Measurements from ENCODE around the gene SCNN1B. TPM values are rescaled to one million over a fixed set of nuclear protein-coding genes. Genes with fewer than 3 reads are reported as not detected.

Gene SCNN1B
- total RNA-seq, 3 donors from 2014 or later (not counting 1 experiment from before 2014, with no cell fraction given) = not detected

GRCh38 chr16:23286131-23286532 is 16.0 kb upstream of the SCNN1B start:
- intact Hi-C loops (cut with micrococcal nuclease) = no loop called here

GRCh38 chr16:23288209-23288608 is 13.9 kb upstream of the SCNN1B start:
- Mint-ChIP-seq H3K27me3 (ENCODE audit: low read depth in 2 of 2) (no peaks in the 10 kb centered on the region), H3K4me3 (no peak overlapping the region), H3K9me3 (no peaks in the 10 kb centered on the region), H3K4me1 (no peaks in the 10 kb centered on the region), H3K36me3 (no peaks in the 10 kb centered on the region), H3K27ac (no peak overlapping the region)
- no peak overlapping the region for H3K4me3 ChIP-seq (ENCODE audit: low read length)
- 71% methylated on average over 3 of the region's 3 CpGs for WGBS (ENCODE audit: insufficient coverage)
- TF ChIP-seq, protein P1, sequence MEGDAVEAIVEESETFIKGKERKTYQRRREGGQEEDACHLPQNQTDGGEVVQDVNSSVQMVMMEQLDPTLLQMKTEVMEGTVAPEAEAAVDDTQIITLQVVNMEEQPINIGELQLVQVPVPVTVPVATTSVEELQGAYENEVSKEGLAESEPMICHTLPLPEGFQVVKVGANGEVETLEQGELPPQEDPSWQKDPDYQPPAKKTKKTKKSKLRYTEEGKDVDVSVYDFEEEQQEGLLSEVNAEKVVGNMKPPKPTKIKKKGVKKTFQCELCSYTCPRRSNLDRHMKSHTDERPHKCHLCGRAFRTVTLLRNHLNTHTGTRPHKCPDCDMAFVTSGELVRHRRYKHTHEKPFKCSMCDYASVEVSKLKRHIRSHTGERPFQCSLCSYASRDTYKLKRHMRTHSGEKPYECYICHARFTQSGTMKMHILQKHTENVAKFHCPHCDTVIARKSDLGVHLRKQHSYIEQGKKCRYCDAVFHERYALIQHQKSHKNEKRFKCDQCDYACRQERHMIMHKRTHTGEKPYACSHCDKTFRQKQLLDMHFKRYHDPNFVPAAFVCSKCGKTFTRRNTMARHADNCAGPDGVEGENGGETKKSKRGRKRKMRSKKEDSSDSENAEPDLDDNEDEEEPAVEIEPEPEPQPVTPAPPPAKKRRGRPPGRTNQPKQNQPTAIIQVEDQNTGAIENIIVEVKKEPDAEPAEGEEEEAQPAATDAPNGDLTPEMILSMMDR (IDR thresholded peaks at IDR 0.05) = no peak
- H3K27me3 ChIP-seq (ENCODE audit: control insufficient read depth, insufficient read depth, low read length) = no peaks in the 10 kb centered on the region
- no peak overlapping the region for H3K27ac ChIP-seq (ENCODE audit: low read length)
- ATAC-seq (no peak), DNase-seq (no peak)
- no peaks in the 10 kb centered on the region for H3K36me3 ChIP-seq (ENCODE audit: control insufficient read depth, insufficient read depth, low read length)
- intact Hi-C loops (cut with micrococcal nuclease) = no loop called here
- no peaks in the 10 kb centered on the region for H3K9me3 ChIP-seq (ENCODE audit: control insufficient read depth, insufficient read depth, low read length)
- no peaks in the 10 kb centered on the region for H3K4me1 ChIP-seq (ENCODE audit: control insufficient read depth, insufficient read depth, low read length)

More at GRCh38 chr16:23286131-23286532, 16.0 kb upstream of the SCNN1B start:
- Mint-ChIP-seq H3K27ac (no peak overlapping the region), H3K9me3 (no peaks in the 10 kb centered on the region), H3K36me3 (no peaks in the 10 kb centered on the region), H3K27me3 (ENCODE audit: low read depth in 2 of 2) (no peaks in the 10 kb centered on the region), H3K4me3 (no peak overlapping the region), H3K4me1 (no peaks in the 10 kb centered on the region)
- H3K9me3 ChIP-seq (ENCODE audit: control insufficient read depth, insufficient read depth, low read length) = no peaks in the 10 kb centered on the region
- no peak for DNase-seq
- H3K36me3 ChIP-seq (ENCODE audit: control insufficient read depth, insufficient read depth, low read length) = no peaks in the 10 kb centered on the region
- H3K4me1 ChIP-seq (ENCODE audit: control insufficient read depth, insufficient read depth, low read length) = no peaks in the 10 kb centered on the region
- TF ChIP-seq, protein P1 (IDR thresholded peaks at IDR 0.05) = no peak
- H3K4me3 ChIP-seq (ENCODE audit: low read length) = no peak overlapping the region
- no peaks in the 10 kb centered on the region for H3K27me3 ChIP-seq (ENCODE audit: control insufficient read depth, insufficient read depth, low read length)
- H3K27ac ChIP-seq (ENCODE audit: low read length) = no peak overlapping the region
- no peak for ATAC-seq
- WGBS (ENCODE audit: insufficient coverage) = 77% methylated on average over 4 of the region's 4 CpGs

GRCh38 chr16:23288726-23289512 is 13.2 kb upstream of the SCNN1B start:
- WGBS (ENCODE audit: insufficient coverage) = 69% methylated on average over 9 of the region's 9 CpGs
- TF ChIP-seq, protein P1 (IDR thresholded peaks at IDR 0.05) = no peak
- H3K36me3 Mint-ChIP-seq = no peaks in the 10 kb centered on the region

More at GRCh38 chr16:23288726-23289512, 13.2 kb upstream of the SCNN1B start:
- no peaks in the 10 kb centered on the region for H3K9me3 Mint-ChIP-seq
- no peak overlapping the region for H3K27ac ChIP-seq (ENCODE audit: low read length)
- no peak overlapping the region for H3K4me3 Mint-ChIP-seq
- H3K9me3 ChIP-seq (ENCODE audit: control insufficient read depth, insufficient read depth, low read length) = no peaks in the 10 kb centered on the region
- H3K36me3 ChIP-seq (ENCODE audit: control insufficient read depth, insufficient read depth, low read length) = no peaks in the 10 kb centered on the region
- no peak overlapping the region for H3K27ac Mint-ChIP-seq
- H3K4me3 ChIP-seq (ENCODE audit: low read length) = no peak overlapping the region
- no peaks in the 10 kb centered on the region for H3K27me3 ChIP-seq (ENCODE audit: control insufficient read depth, insufficient read depth, low read length)
- intact Hi-C loops (cut with micrococcal nuclease) = no loop called here
- no peaks in the 10 kb centered on the region for H3K4me1 ChIP-seq (ENCODE audit: control insufficient read depth, insufficient read depth, low read length)
- no peak for ATAC-seq
- DNase-seq = no peak
- H3K4me1 Mint-ChIP-seq = no peaks in the 10 kb centered on the region
- H3K27me3 Mint-ChIP-seq (ENCODE audit: low read depth in 2 of 2) = no peaks in the 10 kb centered on the region
